K562 (cell line): ENCODE results near the gene TEDDM1. TPM values are rescaled to one million over a fixed set of nuclear protein-coding genes. Genes with fewer than 3 reads are reported as not detected.

Experiments
- ATF3 ChIP-seq, 2 experiments: fragments of 450-650 bp in 1 of 2; sonication (generic) in 1 of 2; formaldehyde crosslinking in 1 of 2; IDR thresholded peaks in 1 of 2; conservative IDR thresholded peaks in 1 of 2; 2 replicates each; pipeline versions ENCODE4 v1.6.1 to v1.8.1; 2016 to 2023; ENCODE audit warnings: mild to moderate bottlenecking in 2 of 2, moderate library complexity in 2 of 2, inconsistent platforms in 1 of 2, missing genetic modification reagents in 1 of 2
- CREB3L1 ChIP-seq: fragments of 450-650 bp; IDR thresholded peaks from 2 replicates; pipeline ENCODE4 v1.6.1; 2014; ENCODE audit warnings: low read depth, mild to moderate bottlenecking, moderate library complexity, borderline replicate concordance
- EZH2 ChIP-seq: IDR thresholded peaks from 2 replicates; pipeline ENCODE4 v1.6.1; 2012; ENCODE audit warnings: low read depth, mild to moderate bottlenecking, inconsistent platforms, low read length, borderline replicate concordance
- HBP1 ChIP-seq: fragments of 450-650 bp; formaldehyde crosslinking; IDR thresholded peaks from 2 replicates; pipeline ENCODE4 v1.4.0; 2022; ENCODE audit warnings: missing genetic modification characterization
- OTX1 ChIP-seq: fragments of 450-650 bp; formaldehyde crosslinking; IDR thresholded peaks from 2 replicates; pipeline ENCODE4 v1.4.0; 2022; ENCODE audit warnings: mild to moderate bottlenecking
- RAD51 ChIP-seq: fragments of 450-650 bp; IDR thresholded peaks from 2 replicates; pipeline ENCODE4 v1.7.1; 2016; ENCODE audit warnings: low read depth, mild to moderate bottlenecking, borderline replicate concordance
- SREBF2 ChIP-seq: sonication (generic); formaldehyde crosslinking; IDR thresholded peaks from 2 replicates; pipeline ENCODE4 v1.4.0; 2020; ENCODE audit warnings: mild to moderate bottlenecking, missing genetic modification reagents
- STAT5B ChIP-seq: fragments of 250-450 bp; sonication (Bioruptor Pico); IDR thresholded peaks from 2 replicates; pipeline ENCODE4 v1.8.0; 2021; ENCODE audit warnings: mild to moderate bottlenecking, inconsistent platforms
- TEAD2 ChIP-seq: fragments of 450-650 bp; IDR thresholded peaks from 2 replicates; pipeline ENCODE4 v1.6.1; 2016; ENCODE audit warnings: missing genetic modification characterization, control low read depth, missing compliant biosample characterization
- THAP7 ChIP-seq: fragments of 250-450 bp; sonication (Bioruptor Pico); IDR thresholded peaks from 2 replicates; pipeline ENCODE4 v1.5.0; 2021
- ZBTB11 ChIP-seq, 3 experiments: fragments of 200-800 bp in 1 of 3; fragments of 250-450 bp in 1 of 3; fragments of 450-650 bp in 1 of 3; sonication (Bioruptor Pico) in 1 of 3; sonication (Bioruptor generic) in 1 of 3; formaldehyde crosslinking in 1 of 3; IDR thresholded peaks; 2 replicates each; pipeline versions ENCODE4 v1.6.1 to v1.8.0; 2016 to 2022; ENCODE audit warnings: mild to moderate bottlenecking in 2 of 3, missing genetic modification characterization in 2 of 3, missing compliant biosample characterization in 1 of 3, moderate library complexity in 1 of 3
- ZNF239 ChIP-seq: fragments of 250-450 bp; sonication (Bioruptor Pico); IDR thresholded peaks from 2 replicates; pipeline ENCODE4 v1.4.0; 2020; ENCODE audit warnings: mild to moderate bottlenecking
- ZNF592 ChIP-seq: fragments of 450-650 bp; IDR thresholded peaks from 2 replicates; pipeline ENCODE4 v1.6.1; 2017; ENCODE audit warnings: antibody characterized with exemption, mild to moderate bottlenecking
- polyA plus RNA-seq, 8 experiments: library from polyadenylated mRNA; depleted of rRNA in 4 of 8; stranded (reverse) in 5 of 8; unstranded in 3 of 8; fragments of >200 nt; fragmentation: Nextera tagmentation in 2 of 8; fragmentation: Illumina TruSeq in 1 of 8; extraction: Ambion mirVana in 2 of 8; extraction: Trizol in 1 of 8; gene quantifications; 2 replicates each; pipeline versions ENCODE4 v1.2.1 to v1.2.3, GENCODE V29; 2011 to 2014; ENCODE audit warnings: inconsistent platforms in 1 of 8, missing spikeins in 1 of 8
- total RNA-seq, 7 experiments: library from RNA; depleted of rRNA in 6 of 7; stranded (reverse); fragments of >200 nt in 6 of 7; fragmentation: Illumina TruSeq in 2 of 7; extraction: Trizol in 2 of 7; gene quantifications; 2 replicates each; pipeline versions ENCODE4 v1.2.1 to v1.2.3, GENCODE V29; 2011 to 2021; ENCODE audit warnings: low replicate concordance in 1 of 7

The TEDDM1 gene
- total and polyA plus RNA-seq, 9 of the 15 experiments (the other 6 are each of a cell fraction or from before 2014, with no cell fraction given): not detected

GRCh38 chr1:182394055-182394775, 6.3 kb downstream of the TEDDM1 start (continued):
- TF ChIP-seq ZNF592 (0 out of 2 replicates have a peak, but pooled peaks have one; percentile 47), RAD51 (no peak), STAT5B (CRISPR knock-in tag) (no peak), TEAD2 (tag) (no peak), EZH2 (no peak), ZNF239 (0 out of 2 replicates have a peak, but pooled peaks have one; percentile 17), HBP1 (CRISPR knock-in tag) (no peak), ZBTB11 (CRISPR knock-in tag; IDR thresholded peaks at IDR 0.05) (no peak), OTX1 (CRISPR knock-in tag) (no peak), SREBF2 (CRISPR knock-in tag) (no peak), THAP7 (CRISPR knock-in tag) (no peak), ATF3 (IDR thresholded peaks at IDR 0.05) (no peak), ATF3 (CRISPR knock-in tag; conservative IDR thresholded peaks at IDR 0.05) (no peak), CREB3L1 (no peak)
